GM12864 (cell line): Measurements from ENCODE around the gene TMEM147.

Experiments used
- DNase-seq: peaks from one replicate; pipeline ENCODE4 v3.0.0-alpha.2; 2011; ENCODE audit warnings: low read depth
- H3K4me3 ChIP-seq: 2 replicates; pipeline ENCODE4 v1.5.1; 2011; ENCODE audit warnings: mild to moderate bottlenecking, low read depth, low read length, control low read depth
- TF ChIP-seq, protein P1 (sequence below): IDR thresholded peaks from 2 replicates; pipeline ENCODE4 v1.5.1; 2011; ENCODE audit warnings: low read depth, mild to moderate bottlenecking, moderate library complexity, low read length, control low read depth, inconsistent platforms; ENCODE audit errors: missing control alignments

The TMEM147 gene

DNA sequence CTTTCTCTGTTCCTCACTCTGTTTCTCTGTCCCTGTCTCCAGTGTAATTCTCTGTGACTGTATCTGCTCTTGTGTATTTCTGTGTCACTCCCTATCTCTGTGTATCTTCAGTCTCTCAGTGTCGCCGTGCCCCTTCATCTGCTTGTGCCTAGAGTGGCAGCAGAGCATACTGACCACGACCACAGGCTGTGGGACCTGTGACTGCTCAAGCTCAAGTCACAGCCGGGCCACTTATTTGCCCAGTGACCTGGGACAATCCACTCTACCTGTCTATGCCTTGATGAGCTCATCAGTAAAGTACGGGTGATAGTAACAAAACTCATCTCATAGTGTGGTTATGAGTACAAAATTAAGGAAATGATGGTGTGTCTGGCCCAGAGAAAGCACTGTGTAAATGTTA is 8.7 kb downstream of the TMEM147 start:
- no peak overlapping the region for H3K4me3 ChIP-seq
- TF ChIP-seq, protein P1, sequence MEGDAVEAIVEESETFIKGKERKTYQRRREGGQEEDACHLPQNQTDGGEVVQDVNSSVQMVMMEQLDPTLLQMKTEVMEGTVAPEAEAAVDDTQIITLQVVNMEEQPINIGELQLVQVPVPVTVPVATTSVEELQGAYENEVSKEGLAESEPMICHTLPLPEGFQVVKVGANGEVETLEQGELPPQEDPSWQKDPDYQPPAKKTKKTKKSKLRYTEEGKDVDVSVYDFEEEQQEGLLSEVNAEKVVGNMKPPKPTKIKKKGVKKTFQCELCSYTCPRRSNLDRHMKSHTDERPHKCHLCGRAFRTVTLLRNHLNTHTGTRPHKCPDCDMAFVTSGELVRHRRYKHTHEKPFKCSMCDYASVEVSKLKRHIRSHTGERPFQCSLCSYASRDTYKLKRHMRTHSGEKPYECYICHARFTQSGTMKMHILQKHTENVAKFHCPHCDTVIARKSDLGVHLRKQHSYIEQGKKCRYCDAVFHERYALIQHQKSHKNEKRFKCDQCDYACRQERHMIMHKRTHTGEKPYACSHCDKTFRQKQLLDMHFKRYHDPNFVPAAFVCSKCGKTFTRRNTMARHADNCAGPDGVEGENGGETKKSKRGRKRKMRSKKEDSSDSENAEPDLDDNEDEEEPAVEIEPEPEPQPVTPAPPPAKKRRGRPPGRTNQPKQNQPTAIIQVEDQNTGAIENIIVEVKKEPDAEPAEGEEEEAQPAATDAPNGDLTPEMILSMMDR, result no peak
- DNase-seq, result no peak

GRCh38 chr19:35555301-35556005 is 10.0 kb downstream of the TMEM147 start:
- no peak for DNase-seq
- TF ChIP-seq, protein P1, result peak; percentile 41
- H3K4me3 ChIP-seq, result no peak overlapping the region

DNA sequence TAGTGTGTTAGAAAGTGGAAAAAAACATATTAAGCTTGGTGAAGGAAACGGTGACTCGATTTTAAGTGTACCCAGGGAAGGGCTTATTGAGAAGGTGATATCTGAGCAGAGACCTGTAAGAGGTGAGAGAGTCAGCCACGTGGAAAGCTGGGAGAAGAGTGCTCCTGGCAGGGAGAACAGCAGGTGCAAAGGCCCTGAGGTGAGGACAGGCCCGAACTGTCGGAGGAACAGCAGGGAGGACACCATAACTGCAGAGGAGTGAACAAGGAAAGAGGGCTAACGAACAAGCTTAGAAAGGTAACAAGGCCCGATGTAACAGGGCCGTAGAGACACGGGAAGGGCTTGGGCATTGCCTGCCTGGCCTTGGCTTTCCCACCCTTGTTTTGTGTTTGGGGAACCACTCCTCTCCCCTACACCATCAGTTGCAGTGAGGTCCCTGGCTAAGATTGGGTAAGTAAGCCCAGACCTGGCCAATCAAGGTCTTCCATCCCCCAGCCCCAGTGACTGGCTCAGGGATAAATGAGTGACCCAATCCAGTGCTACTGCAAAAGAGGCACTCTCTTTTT is 10.7 kb downstream of the TMEM147 start:
- no peak overlapping the region for H3K4me3 ChIP-seq
- TF ChIP-seq, protein P1, result no peak
- no peak for DNase-seq

- H3K4me3 ChIP-seq, result no peak overlapping the region
- TF ChIP-seq, protein P1, result no peak
- no peak for DNase-seq
Measured at GRCh38 chr19:35556846-35557538, 11.6 kb downstream of the TMEM147 start.

DNA sequence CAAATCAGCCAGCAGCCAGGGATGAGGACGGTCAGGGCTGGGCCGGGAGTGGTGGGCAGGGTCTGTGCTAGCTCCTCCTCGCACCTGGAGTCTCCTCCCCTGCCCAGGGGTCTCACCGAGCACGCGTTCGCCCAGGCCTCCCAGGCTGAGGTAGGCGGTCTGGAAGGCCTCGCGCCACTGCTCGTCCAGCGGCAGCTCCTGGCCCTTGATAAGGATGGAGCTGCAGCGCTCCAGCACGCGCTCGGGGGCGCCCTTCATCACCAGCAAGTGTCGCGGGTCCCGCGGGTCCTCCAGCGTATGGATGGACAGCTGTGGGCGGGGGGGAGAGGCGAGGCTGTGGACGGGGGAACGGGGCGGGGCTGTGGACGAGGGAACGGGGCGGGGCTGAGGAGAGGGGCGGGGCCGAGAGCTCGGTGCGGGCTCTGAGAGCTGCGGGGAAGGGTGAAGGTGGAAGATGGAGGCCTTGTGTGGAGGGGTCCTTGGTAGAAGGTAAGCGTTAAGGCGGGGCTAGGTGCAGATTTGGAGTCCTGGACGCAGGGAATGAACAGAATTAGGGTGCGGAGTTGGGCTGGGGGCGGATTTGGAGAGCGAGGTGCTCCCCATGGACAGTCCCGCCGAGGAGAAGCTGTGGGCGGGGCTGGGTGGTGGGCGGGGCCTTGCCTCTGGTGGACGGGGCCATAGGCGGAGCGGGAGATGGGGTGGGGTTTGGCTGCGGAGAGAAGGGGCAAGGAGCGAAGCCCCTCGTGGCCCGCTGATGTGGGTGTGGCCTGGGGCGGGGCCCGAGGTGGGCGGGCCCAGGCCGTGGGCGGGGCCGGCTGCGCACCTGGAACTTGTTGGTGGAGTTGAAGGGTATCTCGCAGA is 12.3 kb downstream of the TMEM147 start:
- H3K4me3 ChIP-seq, result peak overlapping the region; percentile 24; the same call in 1 of the 2 replicates
- TF ChIP-seq, protein P1, result no peak
- no peak for DNase-seq

- no peak overlapping the region for H3K4me3 ChIP-seq
- DNase-seq, result no peak
- TF ChIP-seq, protein P1, result no peak
Measured at GRCh38 chr19:35558400-35559280, 13.2 kb downstream of the TMEM147 start.
